Mesenteric fat pad (tissue), 1 donor: ENCODE measurements around the gene CD40. TPM values are rescaled to one million over a fixed set of nuclear protein-coding genes. Genes with fewer than 3 reads are reported as not detected.

Experiments used
- DNase-seq: peaks from one replicate; pipeline ENCODE4 v3.0.0-alpha.2; 2020; ENCODE audit warnings: low spot score
- long read RNA-seq: library from polyadenylated mRNA; unstranded; transcript quantifications from one replicate; pipeline ENCODE4 v2.0.0, GENCODE V29; 2020
- total RNA-seq: library from RNA; stranded (reverse); fragmentation: NEBNext Ultra II Directional; extraction: Animal tissue kit (Norgen Biotek cat#: 25700); gene quantifications from one replicate; pipeline ENCODE4 v1.2.1, GENCODE V29; 2021
- donor health status: DM: yes; HTN: yes; CAD: no.

The CD40 gene
- total RNA-seq: 17.3 TPM
- long read RNA-seq, transcript CD40-202 (9 exons, 1,729 nt): major isoform, 69 of 86 reads
- long read RNA-seq, partial matches to known transcripts: 2 of 86 reads
- long read RNA-seq, other reads (novel, unspliced or antisense): 11 of 86 reads

DNA sequence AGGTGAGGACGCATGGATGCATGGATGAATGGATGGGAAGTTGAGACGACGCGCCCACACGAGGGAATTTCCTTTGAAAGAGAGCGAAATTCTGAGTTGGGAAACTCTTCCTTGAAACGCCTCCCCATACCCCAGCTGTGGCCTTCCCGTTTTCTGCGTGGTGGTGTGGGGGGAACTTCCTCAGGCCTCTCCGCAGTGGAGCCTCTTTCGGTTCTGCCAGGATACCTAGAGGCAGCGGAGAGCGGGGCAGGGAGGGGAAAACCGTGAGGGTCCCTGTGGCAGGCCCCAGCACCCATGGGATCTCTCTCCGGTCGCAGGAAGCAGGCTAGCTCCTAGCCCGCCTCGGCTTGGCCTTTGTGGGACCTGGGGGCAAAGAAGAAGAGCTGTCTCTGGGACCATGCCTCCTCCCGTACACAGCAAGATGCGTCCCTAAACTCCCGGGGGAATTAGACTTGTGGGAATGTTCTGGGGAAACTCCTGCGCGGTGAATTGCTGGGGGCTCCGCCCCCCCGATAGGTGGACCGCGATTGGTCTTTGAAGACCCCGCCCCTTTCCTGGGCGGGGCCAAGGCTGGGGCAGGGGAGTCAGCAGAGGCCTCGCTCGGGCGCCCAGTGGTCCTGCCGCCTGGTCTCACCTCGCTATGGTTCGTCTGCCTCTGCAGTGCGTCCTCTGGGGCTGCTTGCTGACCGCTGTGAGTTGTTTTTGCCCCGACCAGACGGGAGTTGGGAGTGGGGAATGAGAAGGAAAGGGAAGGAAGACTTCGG lies at the start of gene CD40:
Gene CD40 (plus strand): TSS at position 611 of the 764 bp plus-strand sequence. CDS start 30 bp downstream, at position 641.
- peak; percentile 93 for DNase-seq

DNA sequence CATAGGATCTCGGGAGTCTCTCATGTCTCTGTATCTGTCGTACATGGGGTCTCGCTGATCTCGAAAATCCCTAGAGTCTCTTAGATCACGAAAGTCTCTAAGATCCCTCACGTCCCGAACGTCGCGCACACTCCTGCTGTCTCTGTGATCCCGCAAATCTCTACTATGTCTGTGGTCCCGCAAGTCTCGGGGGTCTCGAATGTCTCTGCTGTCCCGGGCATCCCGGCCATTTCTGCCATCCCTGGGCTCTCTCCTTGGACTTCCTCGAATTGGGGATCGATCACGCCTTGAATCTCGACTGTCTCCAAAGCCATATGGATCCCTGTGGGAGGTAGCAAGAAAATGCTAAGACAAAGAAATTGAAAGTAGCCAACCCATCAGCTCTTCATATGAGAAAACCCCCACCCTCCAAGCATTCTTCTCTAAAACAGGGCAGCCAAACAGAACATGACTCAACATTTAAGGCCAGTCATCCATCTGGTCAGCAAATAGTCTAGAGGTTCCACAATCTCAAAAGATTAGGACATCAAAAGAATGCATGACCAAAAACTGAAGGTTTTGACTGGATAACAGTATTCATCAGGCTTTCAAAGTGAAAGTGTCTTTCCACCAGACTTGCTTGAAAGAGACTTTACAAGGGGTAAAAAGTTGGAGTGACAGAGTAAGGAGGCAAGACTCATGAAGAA lies 47.8 kb upstream of the CD40 start:
- no peak for DNase-seq

- DNase-seq: no peak
Measured at GRCh38 chr20:46071573-46071972, 46.5 kb upstream of the CD40 start.

DNA sequence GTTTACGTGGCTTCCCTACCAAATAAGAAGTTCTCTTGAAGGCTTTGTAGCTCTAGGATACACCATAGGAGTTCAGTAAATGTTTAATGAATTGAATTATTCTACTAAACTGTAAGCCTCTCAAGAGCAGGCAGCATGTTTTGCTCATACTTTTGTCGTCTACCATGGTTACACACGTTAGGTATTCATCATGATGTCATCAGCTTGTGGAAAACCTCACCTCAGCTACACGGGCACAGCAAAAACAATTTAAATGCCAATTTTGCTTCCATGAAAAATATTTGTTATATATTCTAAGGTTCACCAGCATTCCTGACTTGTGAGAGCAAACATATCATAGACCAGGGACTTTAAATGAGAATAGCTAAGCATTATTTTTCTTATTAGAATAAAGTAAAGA lies 45.1 kb upstream of the CD40 start:
- no peak for DNase-seq

- DNase-seq: no peak
Measured at GRCh38 chr20:46073443-46073842, 44.7 kb upstream of the CD40 start.

- no peak for DNase-seq
Measured at GRCh38 chr20:46074006-46074405, 44.1 kb upstream of the CD40 start.

GRCh38 chr20:46076806-46077205 lies 41.3 kb upstream of the CD40 start:
- DNase-seq: no peak

- DNase-seq: no peak
Measured at GRCh38 chr20:46077642-46078305, 40.3 kb upstream of the CD40 start.

DNA sequence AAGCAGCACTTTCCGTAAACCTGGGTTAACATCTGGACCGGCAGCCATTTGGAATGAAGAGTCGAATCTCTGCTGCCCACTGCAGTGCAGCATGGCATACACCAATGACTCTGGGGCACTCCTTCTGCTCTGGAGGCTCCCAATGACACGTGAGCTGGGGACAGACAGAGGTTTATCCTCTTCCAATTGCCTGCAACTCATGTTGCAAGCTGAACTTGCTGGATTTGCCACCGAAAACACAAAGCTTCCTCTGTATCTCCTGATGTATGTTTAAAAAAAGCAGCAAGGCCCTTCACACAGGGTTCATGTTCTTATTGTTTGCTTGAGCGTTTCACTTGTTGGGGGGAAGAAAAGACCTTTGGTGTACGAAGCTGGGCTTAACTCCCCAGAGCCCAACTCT lies 39.2 kb upstream of the CD40 start:
- DNase-seq: no peak

- DNase-seq: no peak
Measured at GRCh38 chr20:46081074-46081473, 37.0 kb upstream of the CD40 start.

DNA sequence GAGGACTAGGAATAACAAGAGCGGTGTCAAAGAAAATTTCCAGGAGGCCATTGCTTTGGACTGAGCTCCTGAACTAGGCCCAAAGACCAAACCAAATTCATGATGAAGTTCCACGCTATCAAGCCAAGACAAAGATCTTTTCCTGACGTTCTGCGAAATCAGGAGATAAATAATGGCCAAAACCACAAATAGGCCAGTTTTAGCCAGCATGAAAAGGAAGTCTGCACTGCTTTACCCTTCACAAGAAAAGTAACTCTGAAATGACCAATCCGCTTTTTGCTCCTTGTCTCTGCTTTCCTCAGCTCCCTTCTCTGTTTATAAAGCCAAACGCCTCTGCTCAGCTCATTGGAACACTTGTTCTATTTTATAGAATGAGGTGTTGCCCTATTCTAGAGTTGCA lies 35.0 kb upstream of the CD40 start:
- DNase-seq: no peak

GRCh38 chr20:46083531-46084061 lies 34.5 kb upstream of the CD40 start:
- no peak for DNase-seq

DNA sequence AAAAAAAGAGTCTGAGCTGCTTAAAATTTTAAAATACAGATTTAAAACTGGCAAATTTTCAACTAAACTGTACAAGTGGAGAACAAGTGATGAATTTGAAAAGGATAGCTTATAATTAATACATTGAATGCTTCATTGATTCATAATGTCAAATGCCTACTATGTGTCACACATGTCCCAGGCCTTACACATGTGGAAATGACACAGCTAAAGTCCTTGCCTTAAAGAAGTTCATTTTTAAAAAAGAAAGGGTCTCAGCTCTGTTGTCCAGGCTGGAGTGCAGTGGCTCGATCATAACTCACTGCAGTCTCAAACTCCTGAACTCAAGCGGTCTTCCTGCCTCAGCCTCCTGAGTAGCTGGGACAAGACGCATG lies 33.3 kb upstream of the CD40 start:
- DNase-seq: no peak

- DNase-seq: no peak
Measured at GRCh38 chr20:46085179-46085851, 32.8 kb upstream of the CD40 start.

DNA sequence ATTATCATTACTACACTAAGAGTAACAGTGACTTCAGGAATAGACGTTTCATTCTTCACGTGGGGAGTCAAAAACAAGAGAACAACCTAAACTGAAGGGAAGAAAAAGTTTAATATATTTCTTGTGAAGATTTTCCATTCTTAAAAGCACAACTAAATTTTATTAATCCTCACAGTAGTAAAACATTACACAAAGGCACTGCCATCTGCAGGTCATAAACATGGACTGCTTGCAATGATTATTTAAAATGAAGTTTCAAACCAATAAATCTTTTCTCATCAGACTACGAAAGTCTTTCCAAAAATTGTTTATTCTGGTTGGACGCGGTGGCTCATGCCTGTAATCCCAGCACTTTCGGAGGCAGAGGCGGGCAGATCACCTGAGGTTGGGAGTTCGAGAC lies 31.0 kb upstream of the CD40 start:
- DNase-seq: no peak

- no peak for DNase-seq
Measured at GRCh38 chr20:46088409-46089166, 29.5 kb upstream of the CD40 start.

GRCh38 chr20:46089167-46089416 lies 29.0 kb upstream of the CD40 start:
- DNase-seq: no peak

DNA sequence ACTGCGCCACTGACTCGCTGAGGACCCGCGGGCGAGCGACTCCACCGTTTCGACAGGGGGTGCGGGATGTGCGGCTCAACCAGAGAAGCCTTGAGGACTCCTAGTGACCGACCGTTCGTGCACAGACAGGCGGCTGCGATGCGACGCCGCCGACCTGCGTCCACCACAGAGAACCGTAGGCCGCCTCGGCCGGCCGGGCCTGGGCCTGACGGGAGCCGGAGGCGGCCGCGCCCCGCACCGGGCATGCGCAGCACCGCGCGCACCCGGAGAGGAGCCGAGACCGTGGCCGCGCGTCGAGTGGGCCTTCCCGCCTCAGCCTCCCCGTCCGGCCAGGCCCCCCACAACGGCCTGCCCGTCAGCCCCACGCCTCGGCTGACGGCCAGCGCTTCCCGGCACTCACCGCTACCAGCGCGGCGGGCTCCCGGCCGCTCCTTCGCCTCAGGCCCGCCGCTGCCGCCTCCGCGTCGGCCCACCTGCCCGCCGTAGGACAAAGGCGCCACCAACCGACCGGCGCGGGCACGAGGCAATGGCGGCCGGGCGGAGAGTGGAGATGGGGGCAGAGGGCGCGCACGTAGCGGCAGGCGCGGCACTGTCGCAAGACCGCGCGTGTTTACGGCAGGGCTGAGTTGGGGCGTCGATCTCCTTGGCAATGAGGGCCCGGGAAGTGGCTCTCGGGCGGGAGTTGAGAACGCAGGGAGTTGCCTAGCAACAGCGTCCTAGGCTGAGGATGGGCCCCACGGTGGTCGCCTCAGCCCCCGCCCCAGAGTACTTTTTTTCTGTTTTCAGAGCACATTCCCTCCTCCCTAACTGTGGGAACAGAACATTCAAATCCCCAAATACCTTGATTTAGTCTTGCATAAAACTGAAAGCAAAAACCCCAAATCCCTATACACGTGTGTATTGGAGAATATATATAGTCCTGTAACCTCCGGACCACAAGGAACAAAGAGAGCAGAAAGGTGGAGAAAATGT lies 28.4 kb upstream of the CD40 start, which contains the start of gene NCOA5:
Gene NCOA5 (minus strand): TSS at position 546 of the 972 bp plus-strand sequence. CDS start 10,538 bp downstream, outside the sequence.
- DNase-seq: peak; percentile 97
